Stomach (tissue), 9 donors: ENCODE data around the gene SMC1A. TPM values are rescaled to one million over a fixed set of nuclear protein-coding genes. Genes with fewer than 3 reads are reported as not detected.
"Not testable (repeated sequence)": the region's sequence is repeated elsewhere in the genome, so short reads cannot be mapped to it uniquely, and the experiment has no call there.

Source experiments
- DNase-seq, 2 donors: peaks; one replicate each; pipeline versions ENCODE4 v3.0.0 to v3.0.0-alpha.2; 2013 to 2019
- H3K27ac ChIP-seq, 5 donors: fragments of 200-600 bp in 4 of 5; sonication (generic) in 4 of 5; one replicate each; pipeline ENCODE4 v1.5.1; 2013 to 2019; ENCODE audit warnings: mild to moderate bottlenecking in 1 of 5, moderate library complexity in 1 of 5
- H3K27me3 ChIP-seq, 3 donors: fragments of 200-600 bp; sonication (generic); one replicate each; pipeline ENCODE4 v1.5.1; 2017 to 2019; ENCODE audit warnings: mixed run types in 1 of 3
- H3K36me3 ChIP-seq, 4 donors: fragments of 200-600 bp; sonication (generic); 1 replicate in 3 of 4; 2 replicates in 1 of 4; pipeline ENCODE4 v1.5.1; 2016 to 2019
- H3K4me1 ChIP-seq, 4 donors: fragments of 200-600 bp; sonication (generic); one replicate each; pipeline ENCODE4 v1.5.1; 2016 to 2019
- H3K4me3 ChIP-seq, 4 donors: fragments of 200-600 bp; sonication (generic) in 3 of 4; one replicate each; pipeline ENCODE4 v1.5.1; 2016 to 2019; ENCODE audit warnings: mild to moderate bottlenecking in 1 of 4
- H3K9me3 ChIP-seq, 4 donors: fragments of 200-600 bp; sonication (generic); one replicate each; pipeline ENCODE4 v1.5.1; 2016 to 2019
- CTCF ChIP-seq, 7 experiments: fragments of 450-650 bp in 4 of 7; fragments of 200-600 bp in 3 of 7; sonication (generic) in 3 of 7; IDR thresholded peaks; one replicate each; pipeline ENCODE4 v1.5.1; 2016 to 2019; ENCODE audit warnings: antibody characterized with exemption in 7 of 7, control low read depth in 2 of 7, mild to moderate bottlenecking in 1 of 7
- EP300 ChIP-seq: sonication (generic); formaldehyde crosslinking; IDR thresholded peaks from one replicate; pipeline ENCODE4 v1.6.1; 2017; ENCODE audit warnings: antibody characterized with exemption
- POLR2A ChIP-seq, 4 donors: fragments of 450-650 bp; IDR thresholded peaks; one replicate each; pipeline ENCODE4 v1.6.1; 2016; ENCODE audit warnings: antibody characterized with exemption in 4 of 4, control low read depth in 2 of 4, mild to moderate bottlenecking in 1 of 4, moderate library complexity in 1 of 4
- POLR2AphosphoS5 ChIP-seq, 3 donors: sonication (generic); formaldehyde crosslinking; IDR thresholded peaks; one replicate each; pipeline ENCODE4 v1.6.1; 2016; ENCODE audit warnings: antibody characterized with exemption in 3 of 3
- WGBS, 5 donors: extraction: QIAGEN DNeasy Blood & Tissue Kit in 3 of 5; methylation state at CpG; one replicate each; pipeline versions ENCODE4 v1.1.5 to v1.1.7; 2013 to 2018; 5-methylcytosine and 5-hydroxymethylcytosine counted together
- intact Hi-C: fragments of 100-400 bp; cut with DNase I; formaldehyde crosslinking; loops from one replicate; pipeline ENCODE4 v1.15.1; 2023; ENCODE audit warnings: low total_unique reads
- polyA plus RNA-seq, 3 donors: library from polyadenylated mRNA; stranded (reverse); fragments of 200-250 nt; gene quantifications; one replicate each; pipeline ENCODE4 v1.2.3, GENCODE V29; 2013
- total RNA-seq, 5 donors: library from RNA; depleted of rRNA; stranded (reverse); fragments of >200 nt; gene quantifications; one replicate each; pipeline versions ENCODE4 v1.1.0 to v1.2.3, GENCODE V29; 2014 to 2016
- donor health status: healthy with polysubstance abuse.
- donor health status: Bipolar disorder and iron deficiency.
- donor health status: healthy.

SMC1A gene
- total and polyA plus RNA-seq, 8 donors: 4.3 to 31.2 (median 21.7) TPM

GRCh38 chrX:53421772-53422085, 725 bp downstream of the SMC1A start:
- Histone ChIP-seq H3K27ac (peak overlapping the region; percentile 89 to 96 (median 96)), H3K9me3 (no peaks in the 10 kb centered on the region), H3K4me3 (peak overlapping the region; percentile 57 to 75 (median 66)), H3K4me1 (peaks cover 4 to 33% (median 23%) of the 10 kb centered on the region in 4 donors), H3K27me3 (no peaks in the 10 kb centered on the region), H3K36me3 (no peaks in the 10 kb centered on the region)
- intact Hi-C loops: no loop called here
- DNase-seq: no peak
- WGBS, 5 donors: 0 to 2% (median 0%) methylated on average over 9 to 15 of the region's 15 CpGs
- TF ChIP-seq POLR2AphosphoS5 (IDR thresholded peaks at IDR 0.05) (no peak), POLR2A (IDR thresholded peaks at IDR 0.05) (no peak)

GRCh38 chrX:53421125-53421524, 1.3 kb downstream of the SMC1A start:
- H3K4me1 ChIP-seq: peaks cover 4 to 33% (median 23%) of the 10 kb centered on the region in 4 donors
- intact Hi-C loops: no loop called here
- no peaks in the 10 kb centered on the region for H3K27me3 ChIP-seq
- H3K4me3 ChIP-seq: peak overlapping the region; percentile 57 to 75 (median 66)
- 13 to 32% (median 25%) methylated on average over 1 to 2 of the region's 2 CpGs for WGBS, 5 donors
- H3K9me3 ChIP-seq: no peaks in the 10 kb centered on the region
- TF ChIP-seq CTCF (IDR thresholded peaks at IDR 0.05) (no peak), POLR2AphosphoS5 (IDR thresholded peaks at IDR 0.05) (no peak), EP300 (no peak), POLR2A (IDR thresholded peaks at IDR 0.05) (no peak)
- DNase-seq: no peak
- peak overlapping the region in 2 of 5 donors; percentile 96 for H3K27ac ChIP-seq
- no peaks in the 10 kb centered on the region for H3K36me3 ChIP-seq

DNA sequence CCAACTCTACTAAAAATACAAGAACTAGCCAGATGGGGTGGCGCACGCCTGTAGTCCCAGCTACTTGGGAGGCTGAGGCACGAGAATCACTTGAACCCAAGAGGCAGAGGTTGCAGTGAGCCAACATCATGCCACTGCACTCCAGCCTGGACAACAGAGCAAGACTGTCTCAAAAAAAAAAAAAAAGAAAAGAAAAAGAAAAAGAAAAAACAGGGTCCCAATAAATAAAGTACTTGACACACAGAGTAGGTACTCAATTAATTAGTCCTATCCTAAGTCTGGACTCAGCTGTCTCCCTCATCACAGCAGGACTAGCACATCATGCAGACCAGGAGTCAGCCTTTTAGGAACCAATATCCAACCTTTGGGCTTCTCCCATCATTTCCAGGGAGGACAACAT, 2.1 kb downstream of the SMC1A start:
- H3K27me3 ChIP-seq, H3K36me3 ChIP-seq, intact Hi-C loops, H3K9me3 ChIP-seq, DNase-seq, H3K27ac ChIP-seq: not testable (repeated sequence)
- Histone ChIP-seq H3K4me1 (peaks cover 4 to 33% (median 23%) of the 10 kb centered on the region in 4 donors), H3K4me3 (peak overlapping the region in 1 of 4 donors; percentile 75)
- 90 to 99% (median 94%) methylated on average over 3 of the region's 3 CpGs for WGBS, 5 donors

- no peak for DNase-seq
- Histone ChIP-seq H3K4me1 (no peaks in the 10 kb centered on the region), H3K4me3 (no peak overlapping the region), H3K27ac (no peak overlapping the region), H3K36me3 (peaks cover 32 to 77% (median 73%) of the 10 kb centered on the region in 4 donors), H3K27me3 (no peaks in the 10 kb centered on the region), H3K9me3 (no peaks in the 10 kb centered on the region)
- no peak for TF ChIP-seq EP300
- intact Hi-C loops: no loop called here
- WGBS, 5 donors: 84 to 100% (median 94%) methylated on average over 2 of the region's 2 CpGs
These were observed 10.0 kb downstream of the SMC1A start for GRCh38 chrX:53412446-53412845.

DNA sequence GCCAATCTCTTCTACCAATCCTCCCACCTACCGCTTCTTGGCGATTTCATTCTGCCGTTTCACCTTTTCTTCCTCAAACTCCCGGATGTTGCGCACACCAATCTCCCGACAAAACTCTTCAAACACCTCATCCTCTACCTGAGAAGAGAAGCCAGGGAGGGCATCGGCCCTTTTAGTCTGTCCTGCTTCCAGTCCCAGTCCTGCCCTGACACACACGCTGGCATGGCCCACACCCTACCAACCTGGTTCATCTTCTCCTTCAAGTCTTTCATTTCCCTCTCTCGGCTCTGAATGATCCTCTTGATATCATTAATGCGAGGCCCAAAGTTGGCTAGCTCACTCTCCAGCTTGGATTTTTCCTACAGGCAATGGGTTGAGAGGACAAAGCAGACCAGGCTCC, 18.9 kb downstream of the SMC1A start:
- intact Hi-C loops: no loop called here
- no peak for DNase-seq
- Histone ChIP-seq H3K9me3 (no peaks in the 10 kb centered on the region), H3K27me3 (no peaks in the 10 kb centered on the region), H3K27ac (no peak overlapping the region), H3K4me3 (no peak overlapping the region), H3K36me3 (peaks cover 21 to 100% (median 96%) of the 10 kb centered on the region in 4 donors), H3K4me1 (no peaks in the 10 kb centered on the region)
- 93 to 99% (median 95%) methylated on average over 10 of the region's 10 CpGs for WGBS, 5 donors
- TF ChIP-seq POLR2AphosphoS5 (IDR thresholded peaks at IDR 0.05): no peak
- no peak for TF ChIP-seq CTCF (IDR thresholded peaks at IDR 0.05)
- no peak for TF ChIP-seq EP300

GRCh38 chrX:53398216-53398615, 24.2 kb downstream of the SMC1A start:
- WGBS, 5 donors: 88 to 100% (median 97%) methylated on average over 1 of the region's 1 CpG
- intact Hi-C loops: no loop called here
- no peaks in the 10 kb centered on the region for H3K9me3 ChIP-seq
- H3K36me3 ChIP-seq: peaks cover 0 to 100% (median 91%) of the 10 kb centered on the region in 4 donors
- H3K4me3 ChIP-seq: no peak overlapping the region
- no peak overlapping the region for H3K27ac ChIP-seq
- DNase-seq: no peak
- TF ChIP-seq POLR2A (IDR thresholded peaks at IDR 0.05) (no peak), POLR2AphosphoS5 (IDR thresholded peaks at IDR 0.05) (no peak), EP300 (no peak), CTCF (IDR thresholded peaks at IDR 0.05) (no peak)
- no peaks in the 10 kb centered on the region for H3K4me1 ChIP-seq
- H3K27me3 ChIP-seq: no peaks in the 10 kb centered on the region
